Coronary artery (tissue), 2 donors: Measurements from ENCODE around the gene TNFRSF14.

Source experiments
- DNase-seq: peaks from one replicate; pipeline ENCODE4 v3.0.0-alpha.2; 2017; ENCODE audit warnings: low spot score
- H3K27ac ChIP-seq, 2 donors: fragments of 200-600 bp; sonication (generic); one replicate each; pipeline ENCODE4 v1.5.1; 2016 to 2019
- H3K4me3 ChIP-seq: fragments of 200-600 bp; sonication (generic); 2 replicates; pipeline ENCODE4 v1.5.1; 2016; ENCODE audit warnings: mild to moderate bottlenecking, moderate library complexity
- TF ChIP-seq, protein P1 (sequence below): fragments of 200-600 bp; sonication (generic); IDR thresholded peaks from one replicate; pipeline ENCODE4 v1.5.1; 2019; ENCODE audit warnings: antibody characterized with exemption

Gene TNFRSF14

GRCh38 chr1:2512862-2513421 is 43.2 kb upstream of the TNFRSF14 start:
- Histone ChIP-seq H3K4me3 (no peak overlapping the region), H3K27ac (no peak overlapping the region)
- DNase-seq: no peak
- TF ChIP-seq, protein P1, sequence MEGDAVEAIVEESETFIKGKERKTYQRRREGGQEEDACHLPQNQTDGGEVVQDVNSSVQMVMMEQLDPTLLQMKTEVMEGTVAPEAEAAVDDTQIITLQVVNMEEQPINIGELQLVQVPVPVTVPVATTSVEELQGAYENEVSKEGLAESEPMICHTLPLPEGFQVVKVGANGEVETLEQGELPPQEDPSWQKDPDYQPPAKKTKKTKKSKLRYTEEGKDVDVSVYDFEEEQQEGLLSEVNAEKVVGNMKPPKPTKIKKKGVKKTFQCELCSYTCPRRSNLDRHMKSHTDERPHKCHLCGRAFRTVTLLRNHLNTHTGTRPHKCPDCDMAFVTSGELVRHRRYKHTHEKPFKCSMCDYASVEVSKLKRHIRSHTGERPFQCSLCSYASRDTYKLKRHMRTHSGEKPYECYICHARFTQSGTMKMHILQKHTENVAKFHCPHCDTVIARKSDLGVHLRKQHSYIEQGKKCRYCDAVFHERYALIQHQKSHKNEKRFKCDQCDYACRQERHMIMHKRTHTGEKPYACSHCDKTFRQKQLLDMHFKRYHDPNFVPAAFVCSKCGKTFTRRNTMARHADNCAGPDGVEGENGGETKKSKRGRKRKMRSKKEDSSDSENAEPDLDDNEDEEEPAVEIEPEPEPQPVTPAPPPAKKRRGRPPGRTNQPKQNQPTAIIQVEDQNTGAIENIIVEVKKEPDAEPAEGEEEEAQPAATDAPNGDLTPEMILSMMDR: no peak

DNA sequence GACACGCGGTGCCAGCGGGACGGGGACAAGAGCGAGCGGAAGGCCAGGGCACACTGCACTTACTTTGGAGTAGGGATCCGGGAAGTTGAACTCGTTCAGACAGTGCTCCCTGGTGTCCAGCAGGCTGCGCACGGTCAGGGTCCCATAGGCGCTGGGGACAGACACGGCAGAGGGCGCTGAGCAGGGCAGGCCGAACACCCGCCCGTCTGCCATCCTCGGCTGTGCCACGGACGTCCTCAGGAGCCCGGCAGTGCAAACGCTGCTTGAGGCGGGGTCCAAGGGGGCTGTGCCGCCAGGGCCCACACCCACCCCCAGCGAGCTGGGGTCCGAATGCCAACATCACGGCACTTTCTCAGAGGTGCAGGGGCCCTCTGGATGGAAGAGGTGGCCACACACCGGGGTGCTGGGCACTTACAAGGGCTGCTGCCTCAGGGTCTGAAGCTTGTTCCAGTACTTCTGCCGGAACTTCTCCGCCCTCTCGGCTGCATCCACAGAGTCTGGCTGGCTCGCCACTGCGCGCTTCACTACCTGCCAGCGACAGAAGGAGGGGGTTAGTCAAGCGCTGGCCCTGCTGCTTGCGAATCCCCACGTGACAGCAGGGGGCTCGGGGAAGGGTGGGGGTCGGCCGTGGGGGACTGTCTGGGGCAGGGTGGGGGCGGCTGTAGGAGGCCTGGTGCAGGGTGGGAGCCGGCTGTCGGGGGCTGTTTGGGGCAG is 42.1 kb upstream of the TNFRSF14 start:
- TF ChIP-seq, protein P1: no peak
- Histone ChIP-seq H3K27ac (no peak overlapping the region), H3K4me3 (no peak overlapping the region)
- DNase-seq: no peak

DNA sequence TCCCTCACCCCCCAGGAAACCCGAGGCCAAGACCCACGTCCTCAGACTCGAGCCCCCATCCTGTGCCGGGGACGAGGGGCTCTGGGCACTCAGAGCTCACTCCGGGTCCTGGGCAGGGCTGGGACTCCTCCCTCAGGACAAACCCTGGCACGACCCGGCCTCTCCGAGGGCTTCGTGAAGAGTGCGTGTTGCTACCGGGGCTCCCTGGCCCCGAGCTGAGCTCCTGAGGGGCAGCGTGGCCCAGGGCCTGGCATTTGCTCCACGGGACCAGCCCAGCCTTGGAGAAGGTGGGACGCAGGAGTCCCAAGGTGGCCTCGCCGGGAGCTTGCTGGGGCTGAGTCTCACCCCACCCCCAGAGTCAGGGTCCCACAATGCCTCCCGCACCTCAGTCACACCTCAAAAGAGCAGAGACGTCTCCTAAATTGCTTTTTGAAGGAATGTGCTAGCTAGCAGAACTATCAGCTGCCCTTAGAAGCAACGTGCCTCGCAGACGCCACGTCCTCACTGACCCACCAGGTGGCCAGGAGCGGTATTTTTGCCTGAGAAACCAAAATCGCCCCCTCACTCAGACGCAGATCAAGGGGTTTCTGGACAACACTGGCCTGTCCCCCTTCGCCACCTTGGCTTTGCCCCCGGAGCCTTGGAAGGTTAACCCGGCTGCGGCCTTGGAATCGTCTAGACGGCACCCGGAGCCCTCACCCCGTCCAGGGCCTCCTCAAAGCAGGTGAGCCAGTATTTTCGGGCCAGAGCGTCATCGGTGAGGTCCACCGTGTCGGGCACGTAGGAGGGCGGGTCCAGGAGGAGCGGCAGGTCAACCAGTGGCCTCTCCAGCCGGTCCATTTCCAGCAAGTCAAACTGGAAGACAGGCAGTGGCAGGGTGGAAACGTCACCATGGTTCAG is 41.1 kb upstream of the TNFRSF14 start:
- Histone ChIP-seq H3K27ac (no peak overlapping the region), H3K4me3 (no peak overlapping the region)
- no peak for DNase-seq
- TF ChIP-seq, protein P1: no peak

GRCh38 chr1:2515763-2516080 is 40.4 kb upstream of the TNFRSF14 start:
- Histone ChIP-seq H3K27ac (no peak overlapping the region), H3K4me3 (no peak overlapping the region)
- TF ChIP-seq, protein P1: no peak
- DNase-seq: no peak

DNA sequence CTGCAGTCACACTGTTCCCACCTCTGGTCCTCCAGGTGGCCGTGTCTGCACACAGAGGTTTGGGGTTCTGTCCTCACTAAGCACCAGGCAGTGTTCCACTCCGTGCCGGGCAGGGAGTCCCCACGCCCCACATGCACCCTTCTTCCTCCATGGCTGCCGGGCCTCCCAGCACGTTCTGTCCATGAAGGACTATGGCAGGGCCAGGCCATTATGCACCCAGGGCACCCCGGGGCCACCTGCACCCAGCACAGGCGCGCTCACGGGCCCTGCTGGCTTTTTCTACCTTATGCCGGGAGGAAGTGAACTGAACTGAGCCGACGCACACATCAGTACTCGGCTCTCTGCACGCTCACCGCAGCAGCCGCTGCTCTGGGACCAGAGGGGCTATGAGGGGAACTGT is 40.0 kb upstream of the TNFRSF14 start:
- no peak for DNase-seq
- TF ChIP-seq, protein P1: no peak
- Histone ChIP-seq H3K27ac (no peak overlapping the region), H3K4me3 (no peak overlapping the region)

DNA sequence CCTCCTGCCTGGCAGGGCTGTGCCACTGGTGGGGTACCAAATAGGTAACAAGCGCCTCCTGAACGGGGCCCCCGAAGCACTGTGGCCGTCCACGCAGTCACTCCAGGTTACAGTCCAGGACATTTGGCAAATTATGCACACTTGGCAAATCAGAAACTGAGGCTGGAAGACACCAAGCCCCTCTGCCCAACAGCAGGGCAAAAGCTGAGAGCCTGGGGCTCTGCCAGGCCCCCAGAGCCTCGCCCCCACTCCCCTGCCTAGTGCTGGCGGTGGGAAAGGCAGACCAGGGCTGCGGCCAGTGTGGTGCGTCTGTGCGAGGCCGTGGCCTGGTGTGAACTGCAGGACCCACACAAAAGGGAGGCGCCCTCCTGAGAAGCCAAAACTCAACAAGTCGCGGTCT is 39.2 kb upstream of the TNFRSF14 start:
- no peak for DNase-seq
- TF ChIP-seq, protein P1: no peak
- Histone ChIP-seq H3K27ac (no peak overlapping the region), H3K4me3 (no peak overlapping the region)
